Kidney (tissue), 14 donors: ENCODE measurements around the gene KDM6A. TPM values are rescaled to one million over a fixed set of nuclear protein-coding genes. Genes with fewer than 3 reads are reported as not detected.

Experiments used
- DNase-seq, 5 donors: peaks; one replicate each; pipeline ENCODE4 v3.0.0-alpha.2; 2013 to 2020
- FAIRE-seq: peaks from 2 replicates; lab custom pipeline; 2012; peaks lifted over from hg19 to GRCh38; lab: Jason Lieb, UNC
- H3K27ac ChIP-seq, 2 donors: one replicate each; pipeline ENCODE4 v1.7.0; 2013; ENCODE audit warnings: low read depth in 2 of 2, low read length in 2 of 2, inconsistent platforms in 1 of 2
- H3K27me3 ChIP-seq: one replicate; pipeline ENCODE4 v1.7.1; 2013; ENCODE audit warnings: low read length, inconsistent platforms; ENCODE audit not compliant: control insufficient read depth, insufficient read depth
- H3K36me3 ChIP-seq, 3 donors: one replicate each; pipeline versions ENCODE4 v1.7.0 to v1.7.1; 2013; ENCODE audit warnings: low read length in 3 of 3, control low read depth in 1 of 3, inconsistent platforms in 1 of 3; ENCODE audit not compliant: insufficient read depth in 3 of 3, control insufficient read depth in 2 of 3
- H3K4me1 ChIP-seq, 3 donors: one replicate each; pipeline versions ENCODE4 v1.7.0 to v1.7.1; 2013; ENCODE audit warnings: low read length in 3 of 3, inconsistent platforms in 1 of 3, low read depth in 1 of 3; ENCODE audit not compliant: control insufficient read depth in 2 of 3, insufficient read depth in 2 of 3
- H3K4me3 ChIP-seq, 3 donors: one replicate each; pipeline versions ENCODE4 v1.7.0 to v1.8.1; 2013; ENCODE audit warnings: low read length in 3 of 3, control low read depth in 1 of 3, inconsistent platforms in 1 of 3
- H3K9ac ChIP-seq, 3 donors: one replicate each; pipeline versions ENCODE4 v1.7.0 to v1.7.1; 2013; ENCODE audit warnings: low read length in 3 of 3, control low read depth in 1 of 3, inconsistent platforms in 1 of 3
- H3K9me3 ChIP-seq, 3 donors: one replicate each; pipeline versions ENCODE4 v1.7.0 to v1.7.1; 2013; ENCODE audit warnings: low read length in 3 of 3, control low read depth in 1 of 3, inconsistent platforms in 1 of 3; ENCODE audit not compliant: control insufficient read depth in 2 of 3, insufficient read depth in 1 of 3
- intact Hi-C: fragments of 100-400 bp; cut with DNase I; formaldehyde crosslinking; loops from one replicate; pipeline ENCODE4 v1.11.1; 2022
- polyA plus RNA-seq: library from polyadenylated mRNA; stranded (reverse); fragments of 350-450 nt; fragmentation: Illumina TruSeq; extraction: RNeasy Lipid Tissue Mini Kit (QIAGEN cat#74804); gene quantifications from one replicate; pipeline ENCODE4 v1.2.3, GENCODE V29; 2014; ENCODE audit warnings: low read depth, low replicate concordance; ENCODE audit not compliant: insufficient read depth
- total RNA-seq: library from RNA; stranded (reverse); fragmentation: NEBNext Ultra II Directional; extraction: Animal tissue kit (Norgen Biotek cat#: 25700); gene quantifications from one replicate; pipeline ENCODE4 v1.2.1, GENCODE V29; 2021
- TF ChIP-seq, protein P1 (sequence below): IDR thresholded peaks from 3 replicates; pipeline ENCODE4 v1.5.1; 2012; ENCODE audit warnings: mild to moderate bottlenecking, moderate library complexity, borderline replicate concordance; ENCODE audit not compliant: insufficient read depth; ENCODE audit errors: extremely low read depth
- donor health status: control.
- donor health status: control.
- donor health status: control.
- donor health status: control.
- donor health status: control.
- donor health status: DM: yes; HTN: yes; CAD: no.
- donor health status: Normal renal cell carcinoma (clear cell type).

The KDM6A gene
- total and polyA plus RNA-seq, 2 donors from 2014 or later, result 7.7 to 40.8 TPM

GRCh38 chrX:45077748-45078424, 204.9 kb downstream of the KDM6A start:
- intact Hi-C loops, result no loop called here
- peaks cover 0 to 5% (median 0%) of the 10 kb centered on the region in 3 donors for H3K36me3 ChIP-seq

DNA sequence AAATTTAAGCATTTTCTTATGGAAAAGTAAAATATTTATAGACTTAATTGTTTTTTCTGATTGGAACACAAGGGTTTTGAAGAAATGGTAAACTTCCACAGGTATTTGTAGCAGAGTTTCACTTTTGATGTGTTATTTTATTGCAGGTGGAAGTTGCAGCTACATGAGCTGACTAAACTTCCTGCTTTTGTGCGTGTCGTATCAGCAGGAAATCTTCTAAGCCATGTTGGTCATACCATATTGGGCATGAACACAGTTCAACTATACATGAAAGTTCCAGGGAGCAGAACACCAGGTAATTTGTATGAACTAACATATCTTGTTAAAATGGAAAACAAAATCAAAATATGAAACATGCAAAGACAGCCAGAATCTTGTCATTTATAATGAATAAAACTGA, 210.3 kb downstream of the KDM6A start:
- no peaks in the 10 kb centered on the region for H3K9me3 ChIP-seq
- TF ChIP-seq, protein P1, sequence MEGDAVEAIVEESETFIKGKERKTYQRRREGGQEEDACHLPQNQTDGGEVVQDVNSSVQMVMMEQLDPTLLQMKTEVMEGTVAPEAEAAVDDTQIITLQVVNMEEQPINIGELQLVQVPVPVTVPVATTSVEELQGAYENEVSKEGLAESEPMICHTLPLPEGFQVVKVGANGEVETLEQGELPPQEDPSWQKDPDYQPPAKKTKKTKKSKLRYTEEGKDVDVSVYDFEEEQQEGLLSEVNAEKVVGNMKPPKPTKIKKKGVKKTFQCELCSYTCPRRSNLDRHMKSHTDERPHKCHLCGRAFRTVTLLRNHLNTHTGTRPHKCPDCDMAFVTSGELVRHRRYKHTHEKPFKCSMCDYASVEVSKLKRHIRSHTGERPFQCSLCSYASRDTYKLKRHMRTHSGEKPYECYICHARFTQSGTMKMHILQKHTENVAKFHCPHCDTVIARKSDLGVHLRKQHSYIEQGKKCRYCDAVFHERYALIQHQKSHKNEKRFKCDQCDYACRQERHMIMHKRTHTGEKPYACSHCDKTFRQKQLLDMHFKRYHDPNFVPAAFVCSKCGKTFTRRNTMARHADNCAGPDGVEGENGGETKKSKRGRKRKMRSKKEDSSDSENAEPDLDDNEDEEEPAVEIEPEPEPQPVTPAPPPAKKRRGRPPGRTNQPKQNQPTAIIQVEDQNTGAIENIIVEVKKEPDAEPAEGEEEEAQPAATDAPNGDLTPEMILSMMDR, result no peak
- no peaks in the 10 kb centered on the region for H3K27me3 ChIP-seq
- no peak overlapping the region for H3K9ac ChIP-seq
- no peak overlapping the region for H3K4me3 ChIP-seq
- H3K4me1 ChIP-seq, result no peaks in the 10 kb centered on the region
- intact Hi-C loops, result no loop called here
- DNase-seq, result peak in 1 of 5 donors; percentile 1
- FAIRE-seq, result peak; percentile 44
- H3K36me3 ChIP-seq, result peaks cover 0 to 10% (median 7%) of the 10 kb centered on the region in 3 donors
- H3K27ac ChIP-seq, result no peak overlapping the region

More at GRCh38 chrX:45077748-45078424, 204.9 kb downstream of the KDM6A start:
- TF ChIP-seq, protein P1, result no peak
- H3K9ac ChIP-seq, result no peak overlapping the region
- no peaks in the 10 kb centered on the region for H3K4me1 ChIP-seq
- no peaks in the 10 kb centered on the region for H3K9me3 ChIP-seq
- H3K4me3 ChIP-seq, result no peak overlapping the region
- DNase-seq, result no peak
- peak; percentile 95 for FAIRE-seq
- no peaks in the 10 kb centered on the region for H3K27me3 ChIP-seq
- no peak overlapping the region for H3K27ac ChIP-seq

DNA sequence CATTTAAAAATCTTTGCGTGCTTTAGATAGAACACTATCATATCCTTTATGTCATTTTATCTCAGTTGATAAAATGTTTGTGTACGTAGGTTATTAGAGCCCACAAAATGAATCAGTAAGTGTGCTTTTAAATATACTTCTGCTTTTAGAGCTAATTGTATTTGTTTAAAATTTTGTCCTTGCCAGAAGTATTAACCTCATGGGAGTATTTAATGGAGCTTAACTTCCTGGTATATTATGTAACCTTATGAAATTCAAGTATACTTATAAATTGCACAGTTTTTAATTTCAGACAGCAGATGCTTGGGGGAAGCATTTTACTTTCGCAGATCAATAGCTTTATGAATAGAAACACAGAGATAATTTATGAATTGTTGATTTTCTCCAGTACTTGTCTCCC, 237.5 kb downstream of the KDM6A start:
- H3K4me3 ChIP-seq, result no peak overlapping the region
- H3K4me1 ChIP-seq, result no peaks in the 10 kb centered on the region
- no peaks in the 10 kb centered on the region for H3K9me3 ChIP-seq
- TF ChIP-seq, protein P1, result no peak
- peaks cover 0 to 3% (median 0%) of the 10 kb centered on the region in 3 donors for H3K36me3 ChIP-seq
- intact Hi-C loops, result no loop called here
- peak; percentile 25 for FAIRE-seq
- H3K27me3 ChIP-seq, result no peaks in the 10 kb centered on the region
- H3K9ac ChIP-seq, result no peak overlapping the region
- no peak overlapping the region for H3K27ac ChIP-seq
- no peak for DNase-seq
